ENCODE measurements around the gene OR5B21.

Gene OR5B21

GRCh38 chr11:58494101-58494500, 13.8 kb downstream of the OR5B21 start:
- DNase-seq: no peak

GRCh38 chr11:58493676-58494075, 14.2 kb downstream of the OR5B21 start:
- DNase-seq: no peak

- DNase-seq: no peak
These were observed 17.1 kb downstream of the OR5B21 start for GRCh38 chr11:58490827-58491226.

- no peak for DNase-seq
These were observed 20.7 kb downstream of the OR5B21 start for GRCh38 chr11:58487170-58487569.

GRCh38 chr11:58485961-58486360, 21.9 kb downstream of the OR5B21 start:
- no peak for DNase-seq

- DNase-seq: no peak
These were observed 36.0 kb downstream of the OR5B21 start for GRCh38 chr11:58471892-58472291.

GRCh38 chr11:58466293-58466692, 41.6 kb downstream of the OR5B21 start:
- no peak for DNase-seq

- no peak for DNase-seq
These were observed 42.2 kb downstream of the OR5B21 start for GRCh38 chr11:58465690-58466089.

All from amygdala (tissue), 56 donors.